Endothelial cell of umbilical vein (primary cell): ENCODE data around the gene ADGRG3. TPM values are rescaled to one million over a fixed set of nuclear protein-coding genes. Genes with fewer than 3 reads are reported as not detected.

Experiments
- BruUV-seq: library from RNA; stranded (reverse); fragments of 400-500 nt; replicated peaks from 2 replicates; lab custom pipeline; 2021; lab: Mats Ljungman, UMichigan
- CTCF ChIA-PET: fragments of 300-600, 350-600 bp; sonication (Branson Sonifier 250); formaldehyde crosslinking; loops from one replicate; lab custom pipeline; 2021; ENCODE audit warnings: antibody characterized with exemption, inconsistent platforms; lab: Charles Lee
- POLR2A ChIA-PET: fragments of 300-600, 350-600 bp; sonication (Branson Sonifier 250); formaldehyde crosslinking; loops from one replicate; lab custom pipeline; 2021; ENCODE audit warnings: antibody characterized with exemption, inconsistent platforms; lab: Charles Lee
- DNase-seq: peaks from one replicate; pipeline ENCODE4 v3.0.0-alpha.2; 2011; ENCODE audit warnings: low read depth, low spot score
- FAIRE-seq: peaks from 2 replicates; lab custom pipeline; 2011; peaks lifted over from hg19 to GRCh38; lab: Jason Lieb, UNC
- H2AFZ ChIP-seq: 2 replicates; pipeline ENCODE4 v1.6.0; 2012; ENCODE audit warnings: low read depth, low read length, control low read depth, inconsistent platforms
- H3K27ac ChIP-seq: 2 replicates; pipeline ENCODE4 v1.5.1; 2011; ENCODE audit warnings: low read depth, mild to moderate bottlenecking, control low read depth, low read length, moderate library complexity; ENCODE audit not compliant: insufficient read depth
- H3K27me3 ChIP-seq, 2 experiments: 2 replicates each; pipeline versions ENCODE4 v1.6.0 to v1.6.1; 2011; ENCODE audit warnings: low read length in 2 of 2, mixed read lengths in 1 of 2; ENCODE audit not compliant: control insufficient read depth in 2 of 2, insufficient read depth in 2 of 2
- H3K36me3 ChIP-seq, 2 experiments: 2 replicates in 1 of 2; 3 replicates in 1 of 2; pipeline ENCODE4 v1.5.1; 2011; ENCODE audit warnings: low read length in 2 of 2, mild to moderate bottlenecking in 1 of 2, moderate library complexity in 1 of 2; ENCODE audit not compliant: control insufficient read depth in 2 of 2, insufficient read depth in 2 of 2; ENCODE audit errors: extremely low read depth in 1 of 2
- H3K4me1 ChIP-seq: 3 replicates; pipeline ENCODE4 v1.5.1; 2011; ENCODE audit warnings: mild to moderate bottlenecking, low read length; ENCODE audit not compliant: control insufficient read depth, insufficient read depth; ENCODE audit errors: extremely low read depth
- H3K4me2 ChIP-seq: 2 replicates; pipeline ENCODE4 v1.6.1; 2011; ENCODE audit warnings: low read length, control low read depth, mixed read lengths; ENCODE audit not compliant: insufficient read depth
- H3K4me3 ChIP-seq, 3 experiments: fragments of 200-600 bp in 1 of 3; sonication (generic), shearing (Covaris generic) in 1 of 3; replicated peaks in 1 of 3; 2 replicates each; pipeline ENCODE4 v1.5.1; 2011 to 2016; ENCODE audit warnings: control low read depth in 3 of 3, low read length in 3 of 3, mild to moderate bottlenecking in 2 of 3, inconsistent platforms in 1 of 3, low read depth in 1 of 3, moderate library complexity in 1 of 3; ENCODE audit not compliant: insufficient read depth in 1 of 3
- H3K79me2 ChIP-seq: 2 replicates; pipeline ENCODE4 v1.6.0; 2012; ENCODE audit warnings: low read length, inconsistent platforms; ENCODE audit not compliant: control insufficient read depth, insufficient read depth
- H3K9ac ChIP-seq: replicated peaks from 2 replicates; pipeline ENCODE3; 2011; ENCODE audit warnings: low read length, control low read depth; ENCODE audit not compliant: insufficient read depth; ENCODE audit errors: extremely low read depth
- H3K9me1 ChIP-seq: replicated peaks from 3 replicates; pipeline ENCODE4 v1.6.0; 2011; ENCODE audit warnings: mild to moderate bottlenecking, low read length; ENCODE audit not compliant: control insufficient read depth, insufficient read depth; ENCODE audit errors: extremely low read depth
- H3K9me3 ChIP-seq: replicated peaks from 2 replicates; pipeline ENCODE4 v1.5.1; 2012; ENCODE audit warnings: low read length, inconsistent platforms; ENCODE audit not compliant: control insufficient read depth, insufficient read depth
- H4K20me1 ChIP-seq: replicated peaks from 2 replicates; pipeline ENCODE3; 2011; ENCODE audit warnings: mild to moderate bottlenecking, low read length; ENCODE audit not compliant: control insufficient read depth, insufficient read depth; ENCODE audit errors: extremely low read depth
- CTCF ChIP-seq, 2 donors: IDR thresholded peaks; 1 replicate in 1 of 2; 2 replicates in 1 of 2; pipeline ENCODE4 v1.5.1; 2011; ENCODE audit warnings: low read length in 2 of 2, mild to moderate bottlenecking in 2 of 2, moderate library complexity in 2 of 2, control low read depth in 1 of 2, inconsistent platforms in 1 of 2, low read depth in 1 of 2; ENCODE audit not compliant: insufficient read depth in 1 of 2; ENCODE audit errors: extremely low read depth in 1 of 2
- EZH2 ChIP-seq: IDR thresholded peaks from 2 replicates; pipeline ENCODE4 v1.6.1; 2012; ENCODE audit warnings: borderline replicate concordance, low read depth, mild to moderate bottlenecking, moderate library complexity, low read length, inconsistent platforms; ENCODE audit not compliant: severe bottlenecking
- FOS ChIP-seq: IDR thresholded peaks from 2 replicates; pipeline ENCODE4 v1.6.1; 2011; ENCODE audit warnings: mild to moderate bottlenecking, low read length, moderate library complexity, borderline replicate concordance; ENCODE audit not compliant: insufficient read depth
- GATA2 ChIP-seq: IDR thresholded peaks from 2 replicates; pipeline ENCODE4 v1.7.0; 2011; ENCODE audit warnings: low read depth, mild to moderate bottlenecking, moderate library complexity, mixed read lengths, low read length; ENCODE audit not compliant: insufficient read length, insufficient read depth
- JUN ChIP-seq: IDR thresholded peaks from 2 replicates; pipeline ENCODE4 v1.6.1; 2011; ENCODE audit warnings: borderline replicate concordance, low read depth; ENCODE audit not compliant: insufficient read length, insufficient read depth
- MAX ChIP-seq: IDR thresholded peaks from 2 replicates; pipeline ENCODE4 v1.6.1; 2011; ENCODE audit not compliant: insufficient read depth, insufficient read length
- MYC ChIP-seq: IDR thresholded peaks from one replicate; pipeline ENCODE4 v1.6.1; 2011; ENCODE audit warnings: mild to moderate bottlenecking, low read depth, low read length
- POLR2A ChIP-seq: IDR thresholded peaks from 2 replicates; pipeline ENCODE4 v1.6.1; 2012; ENCODE audit warnings: low read depth, mild to moderate bottlenecking, control low read depth, low read length
- POLR2AphosphoS5 ChIP-seq: IDR thresholded peaks from 2 replicates; pipeline ENCODE4 v1.6.1; 2012; ENCODE audit warnings: low read depth, mild to moderate bottlenecking, control low read depth, low read length, moderate library complexity; ENCODE audit not compliant: insufficient read depth
- dilution Hi-C: fragments of 300-500 bp; cut with MboI; formaldehyde crosslinking; loops from one replicate; pipeline ENCODE4 v1.15.0; 2019; ENCODE audit warnings: low sequenced_read_pairs; ENCODE audit not compliant: extremely low pct_ligation_motif_present
- intact Hi-C: fragments of 100-400 bp; cut with micrococcal nuclease; formaldehyde crosslinking; loops from one replicate; pipeline ENCODE4 v1.10.0; 2022
- polyA plus RNA-seq, 4 experiments: library from polyadenylated mRNA; depleted of rRNA in 3 of 4; stranded (reverse) in 3 of 4; unstranded in 1 of 4; fragments of >200 nt; gene quantifications; 2 replicates each; pipeline versions ENCODE4 v1.2.1 to v1.2.3, GENCODE V29; 2011 to 2012; ENCODE audit warnings: missing spikeins in 1 of 4
- total RNA-seq: library from RNA; stranded (reverse); gene quantifications from 2 replicates; pipeline ENCODE4 v1.2.3, GENCODE V29; 2021

Gene ADGRG3
- total and polyA plus RNA-seq, 2 donors (not counting 3 experiments of a cell fraction or from before 2014, with no cell fraction given): not detected

DNA sequence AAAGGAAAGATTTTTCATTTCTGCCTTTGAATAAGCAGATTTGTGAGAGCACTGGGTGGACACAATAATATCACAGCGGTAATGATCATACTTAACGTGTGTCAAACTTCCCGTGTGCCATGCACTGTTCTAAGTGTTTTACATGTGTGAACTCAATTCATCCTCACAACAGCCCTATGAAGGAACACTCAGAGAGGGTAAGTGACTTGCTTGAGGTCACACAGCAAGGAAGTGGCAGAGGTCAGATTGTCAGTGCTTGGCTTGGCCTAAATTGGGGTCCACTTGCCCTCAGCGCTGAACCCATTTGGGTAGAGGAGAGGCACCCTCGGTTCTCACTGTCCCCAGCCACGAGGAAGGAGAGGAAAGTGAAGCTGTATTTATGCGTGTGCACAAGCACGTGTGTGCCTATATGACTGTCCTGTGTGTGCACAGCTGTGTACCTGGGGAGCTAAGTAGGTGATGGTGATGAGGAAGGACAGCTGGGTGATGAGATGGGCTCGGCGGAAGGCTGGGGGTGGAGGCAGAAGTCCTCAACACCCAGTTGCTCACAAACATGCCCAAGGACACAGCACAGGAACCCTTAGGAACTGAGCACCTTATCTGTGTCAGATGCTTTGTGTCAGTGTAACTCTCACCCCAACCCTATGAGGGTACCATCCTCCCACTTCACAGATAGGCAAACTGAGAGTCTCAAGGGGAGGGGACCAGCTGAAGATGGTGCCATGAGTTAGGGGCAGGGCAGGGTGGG is 9.8 kb upstream of the ADGRG3 start:
- H2AFZ ChIP-seq: no peak overlapping the region
- no peak overlapping the region for H3K4me2 ChIP-seq
- FAIRE-seq (no peak), DNase-seq (no peak)
- H3K4me1 ChIP-seq: peaks cover 20% of the 10 kb centered on the region
- H3K4me3 ChIP-seq: no peak overlapping the region
- H4K20me1 ChIP-seq: no peaks in the 10 kb centered on the region
- H3K27me3 ChIP-seq: no peaks in the 10 kb centered on the region
- ChIA-PET POLR2A (no interaction called here), CTCF (no interaction called here)
- no TSS peak for BruUV-seq
- no peaks in the 10 kb centered on the region for H3K9me1 ChIP-seq
- H3K79me2 ChIP-seq: no peaks in the 10 kb centered on the region
- dilution Hi-C loops (no loop called here), intact Hi-C loops (no loop called here)
- H3K9ac ChIP-seq: no peak overlapping the region
- H3K36me3 ChIP-seq: peaks cover 0 to 3% of the 10 kb centered on the region in 2 experiments
- no peaks in the 10 kb centered on the region for H3K9me3 ChIP-seq
- no peak overlapping the region for H3K27ac ChIP-seq
- no peak for TF ChIP-seq POLR2A
- no peak for TF ChIP-seq MYC
- no peak for TF ChIP-seq CTCF (IDR thresholded peaks at IDR 0.05; ENCODE audit: extremely low read depth in 1 of 2, insufficient read depth in 1 of 2, low read depth in 1 of 2, low read length in 2 of 2)
- TF ChIP-seq JUN: no peak
- TF ChIP-seq MAX: no peak
- no peak for TF ChIP-seq GATA2
- TF ChIP-seq FOS: no peak
- no peak for TF ChIP-seq POLR2AphosphoS5
- TF ChIP-seq EZH2: no peak
